ENCODE measurements around the gene PIGW.

Gene PIGW

DNA sequence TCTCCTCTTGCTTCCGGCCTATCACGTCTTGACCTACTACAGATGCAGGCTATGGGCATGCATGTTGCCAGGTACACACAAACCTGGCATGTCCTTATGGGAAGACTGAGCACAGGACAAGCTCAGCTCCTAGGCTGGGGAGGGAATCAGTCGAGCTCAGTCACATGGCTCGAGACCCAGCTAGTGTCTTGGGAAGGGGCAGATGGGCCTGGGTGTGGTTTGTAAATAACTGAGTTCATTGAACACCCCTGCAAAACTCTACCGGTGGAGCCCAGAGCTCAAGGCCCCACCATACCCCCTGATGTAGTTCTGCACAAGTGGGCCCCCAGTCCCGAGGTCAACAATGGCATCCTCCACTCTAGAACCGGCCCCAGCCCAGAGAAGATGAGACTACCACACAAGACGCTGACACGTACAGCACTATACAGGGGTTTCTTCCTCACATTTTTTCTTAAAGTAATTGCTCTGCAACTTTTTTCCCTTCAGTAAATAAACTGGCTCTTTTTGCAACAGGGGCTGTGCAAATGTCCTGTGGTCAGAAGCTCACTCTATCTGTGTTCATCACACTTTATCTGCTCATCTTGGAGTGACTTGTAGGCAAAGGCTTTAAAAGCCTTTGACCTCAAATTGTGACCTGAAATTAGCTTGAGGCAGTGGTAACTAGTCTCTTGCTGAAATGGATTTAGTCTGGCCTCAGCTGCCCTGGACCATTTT lies 25.4 kb upstream of the PIGW start:
- DNase-seq, result no peak

DNA sequence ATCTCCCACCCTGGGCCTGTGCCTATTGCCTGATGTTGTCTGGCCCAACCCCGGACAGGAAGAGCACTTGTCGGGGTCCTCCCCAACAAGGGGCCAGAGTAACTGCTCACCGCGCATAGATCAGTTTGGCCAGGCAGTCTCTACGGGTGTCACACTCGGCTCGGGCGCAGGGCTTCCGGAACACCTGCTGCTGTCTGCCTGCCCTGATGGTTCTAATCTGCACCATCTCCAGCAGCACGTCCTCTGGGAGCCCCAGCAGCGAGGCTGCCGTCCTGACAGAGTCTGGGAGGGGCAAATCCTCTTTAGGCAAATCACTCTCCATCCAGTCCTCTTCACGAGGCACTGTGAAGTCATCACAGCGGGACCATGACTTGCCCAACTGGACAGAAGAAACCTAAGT lies 24.2 kb upstream of the PIGW start:
- DNase-seq, result no peak

DNA sequence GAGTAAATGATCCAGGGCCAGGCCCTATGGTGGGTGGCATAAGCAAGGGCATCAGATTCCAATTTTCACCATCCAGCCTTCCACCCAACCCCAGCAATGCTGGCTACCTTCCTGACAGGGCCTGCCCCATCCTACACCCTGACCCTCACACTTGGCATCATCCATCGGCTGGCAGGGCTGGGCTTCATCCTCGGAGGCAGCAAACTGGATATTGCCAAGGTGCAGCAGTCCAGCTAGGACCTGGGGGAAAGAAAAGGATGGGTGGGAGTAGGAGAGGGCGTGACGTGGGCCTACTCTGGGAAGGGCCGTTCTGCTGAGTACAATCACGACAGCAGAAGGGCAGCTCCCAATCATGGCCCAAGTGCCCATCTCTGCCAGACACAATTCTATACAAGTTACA lies 23.6 kb upstream of the PIGW start:
- no peak for DNase-seq

DNA sequence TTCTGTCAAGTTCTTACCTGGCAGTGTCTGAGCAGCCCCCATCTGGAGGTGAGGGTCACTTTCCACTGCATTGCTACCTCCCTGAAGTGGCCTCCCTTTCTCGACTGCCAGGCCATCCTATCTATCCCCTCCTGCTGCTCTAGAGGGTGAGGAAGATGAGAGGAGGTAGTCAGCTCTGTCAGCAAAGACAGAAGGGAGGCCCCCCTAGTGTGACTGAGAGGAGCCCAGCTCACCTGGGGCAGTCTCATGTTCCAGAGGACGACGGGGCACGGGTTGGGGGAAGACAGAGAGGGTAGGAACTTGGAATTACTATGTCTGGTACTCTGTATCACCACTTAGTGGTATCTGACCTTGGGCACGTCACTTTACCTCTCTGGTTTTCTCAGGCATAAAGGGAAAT lies 22.1 kb upstream of the PIGW start:
- no peak for DNase-seq

DNA sequence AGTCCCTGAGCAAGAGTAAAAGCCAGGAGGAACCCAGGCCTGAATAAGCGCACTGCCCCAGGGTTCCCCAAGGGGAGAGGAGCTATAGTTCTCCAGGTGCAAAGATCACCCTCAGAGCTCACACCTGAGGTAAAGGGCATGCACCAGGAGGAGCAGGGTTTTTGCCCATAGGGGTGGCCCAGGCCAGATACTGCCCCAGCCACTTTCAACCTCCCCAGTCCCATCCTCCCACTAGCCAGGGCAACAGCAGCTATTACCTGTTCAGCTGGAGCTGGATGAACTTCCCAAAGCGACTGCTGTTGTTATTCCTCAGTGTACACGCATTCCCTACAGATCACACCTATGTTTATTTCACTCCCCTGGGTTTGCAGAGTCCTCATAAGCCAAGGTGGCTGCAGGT lies 19.9 kb upstream of the PIGW start:
- DNase-seq, result no peak

DNA sequence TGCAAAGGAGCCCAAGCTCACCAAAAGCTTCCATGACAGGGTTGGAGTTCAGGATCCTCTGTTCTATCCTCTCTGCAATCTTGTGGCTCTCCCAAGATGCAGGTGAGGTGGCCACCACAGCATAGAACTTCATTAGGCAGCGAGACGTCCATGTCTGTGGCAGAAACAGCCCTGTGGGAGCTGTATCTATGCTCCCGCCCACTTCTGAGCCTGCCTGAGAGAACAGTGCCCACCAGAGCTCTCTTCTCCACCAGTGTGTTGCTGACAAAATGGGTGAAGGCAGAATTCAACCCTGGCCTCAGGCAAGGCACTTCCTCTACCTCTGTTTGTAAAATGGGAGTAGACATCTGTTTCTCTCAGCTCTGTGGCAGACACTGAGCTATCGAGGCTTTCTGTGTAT lies 18.9 kb upstream of the PIGW start:
- no peak for DNase-seq

DNA sequence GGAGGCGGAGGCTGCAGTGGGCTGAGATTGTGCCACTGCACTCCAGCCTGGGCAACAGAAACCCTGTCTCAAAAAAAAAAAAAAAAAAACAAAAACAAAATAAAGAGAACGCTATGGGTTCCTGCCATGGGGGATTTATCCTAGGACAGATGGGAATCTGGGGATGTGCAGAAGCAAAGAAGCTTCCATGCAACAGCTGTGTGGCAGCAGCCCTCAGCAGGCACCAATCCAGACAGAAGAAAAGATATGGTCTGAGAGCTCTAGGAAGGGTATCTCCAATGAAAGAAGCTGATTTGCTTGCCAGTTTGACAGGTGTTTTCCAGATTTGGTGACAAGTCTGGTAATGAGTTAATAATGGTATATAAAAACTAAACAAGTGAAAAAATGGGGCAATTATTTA lies 11.7 kb upstream of the PIGW start:
- no peak for DNase-seq

DNA sequence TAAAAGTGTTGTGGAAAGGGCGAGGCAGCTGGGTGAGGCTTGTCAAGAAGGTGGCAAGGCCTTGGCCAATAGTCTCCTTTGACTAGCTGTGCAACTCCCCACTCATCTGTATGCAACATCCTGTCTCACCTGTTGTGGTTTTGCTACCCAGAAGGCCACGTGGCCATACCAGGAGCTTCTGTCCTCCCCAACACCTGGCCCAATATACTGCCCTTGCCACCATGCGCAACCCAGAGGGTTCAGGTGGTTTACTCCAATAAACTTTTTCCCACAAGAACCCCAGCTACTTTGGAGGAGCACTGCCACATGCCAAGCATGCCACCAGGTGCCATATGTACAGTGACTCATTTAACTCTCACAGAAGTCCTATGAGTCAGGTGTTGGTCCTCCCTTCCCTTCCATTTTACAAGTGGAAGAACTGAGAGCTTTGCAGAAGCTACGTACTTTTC lies 10.3 kb upstream of the PIGW start:
- no peak for DNase-seq

DNA sequence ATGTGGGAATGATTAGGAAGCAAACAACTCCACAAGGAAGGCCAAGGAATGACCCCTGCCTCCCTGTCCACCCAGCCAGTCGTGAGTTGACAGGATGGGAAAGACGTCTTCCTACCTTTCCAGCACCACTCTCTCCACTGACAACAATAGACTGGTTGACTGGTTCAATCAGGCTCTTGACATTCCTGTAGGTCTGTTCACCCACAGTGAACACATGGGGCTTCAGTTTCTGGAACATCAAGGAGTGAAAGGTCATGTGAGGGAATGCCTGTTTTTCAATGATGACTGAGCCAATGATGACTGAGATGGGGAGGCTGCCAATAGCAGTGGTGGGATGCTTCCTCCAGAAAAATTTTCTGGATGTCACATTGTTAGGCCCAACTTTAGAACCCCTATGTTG lies 9.7 kb upstream of the PIGW start:
- no peak for DNase-seq

DNA sequence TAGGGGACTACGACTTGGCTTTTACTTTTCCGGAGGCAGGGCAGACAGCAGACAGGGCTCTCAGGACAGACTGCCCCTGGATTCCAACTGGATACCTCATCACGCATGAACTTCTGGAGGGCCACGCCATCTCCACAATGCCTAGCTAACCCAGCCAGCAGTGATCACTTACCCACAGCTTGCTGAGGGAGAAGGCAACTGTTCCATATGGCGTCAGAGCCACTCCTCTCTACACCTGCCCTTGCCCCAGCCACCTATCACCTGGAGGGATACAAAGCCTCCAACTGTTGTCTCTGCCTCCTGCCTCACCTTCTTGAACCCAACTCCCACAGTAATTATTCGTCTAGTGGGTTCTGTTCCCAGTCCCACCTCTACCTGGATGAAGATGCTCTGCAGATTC lies 8.9 kb upstream of the PIGW start:
- DNase-seq, result no peak

DNA sequence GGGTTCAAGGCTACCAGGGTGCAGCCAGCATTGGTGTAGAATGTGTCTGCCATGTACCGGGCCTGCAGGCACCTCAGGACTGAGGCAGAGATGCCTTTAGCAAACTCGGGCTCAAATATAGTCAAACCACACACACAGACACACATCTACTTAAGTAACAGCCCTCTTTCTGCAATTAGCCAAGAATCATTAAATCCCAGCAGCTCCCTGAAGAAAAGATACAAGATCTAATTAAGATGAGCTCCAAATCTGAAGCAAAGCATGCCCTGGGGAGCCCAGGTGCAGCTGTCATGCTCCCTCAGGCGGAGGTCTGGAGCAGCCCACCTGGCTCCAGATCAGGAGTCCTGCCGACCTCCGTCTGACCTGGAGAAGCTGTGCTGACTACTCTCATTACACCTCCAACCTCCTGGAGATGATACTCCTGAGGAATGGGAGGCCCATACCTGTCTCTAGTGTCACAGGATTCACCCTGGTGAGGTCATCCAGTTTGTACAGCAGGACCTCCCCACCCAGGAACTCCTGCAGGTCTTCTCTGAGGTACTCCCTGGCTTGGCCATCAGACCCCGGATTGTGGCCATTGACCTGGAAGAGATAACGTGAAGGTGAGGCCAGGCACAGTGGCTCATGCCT lies 7.1 kb upstream of the PIGW start:
- DNase-seq, result no peak

DNA sequence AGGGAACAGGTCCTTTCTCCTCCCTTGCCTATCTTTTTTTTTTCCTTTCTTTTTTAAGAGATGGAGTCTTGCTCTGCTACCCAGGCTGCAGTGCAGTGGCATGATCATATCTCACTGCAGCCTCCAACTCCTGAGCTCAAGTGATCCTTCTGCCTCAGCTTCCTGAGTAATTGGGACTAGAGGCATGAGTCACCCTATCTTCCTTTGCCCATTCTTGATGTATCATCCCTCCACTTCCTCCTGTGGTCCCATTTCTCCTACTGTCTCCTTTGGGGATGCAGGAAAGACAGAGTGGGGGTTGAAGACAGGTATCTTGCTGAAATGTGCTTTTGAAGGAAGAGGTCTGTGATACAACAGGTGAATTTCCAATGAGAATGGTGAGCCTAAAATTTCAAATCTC lies 5.7 kb upstream of the PIGW start:
- peak; percentile 12 for DNase-seq

DNA sequence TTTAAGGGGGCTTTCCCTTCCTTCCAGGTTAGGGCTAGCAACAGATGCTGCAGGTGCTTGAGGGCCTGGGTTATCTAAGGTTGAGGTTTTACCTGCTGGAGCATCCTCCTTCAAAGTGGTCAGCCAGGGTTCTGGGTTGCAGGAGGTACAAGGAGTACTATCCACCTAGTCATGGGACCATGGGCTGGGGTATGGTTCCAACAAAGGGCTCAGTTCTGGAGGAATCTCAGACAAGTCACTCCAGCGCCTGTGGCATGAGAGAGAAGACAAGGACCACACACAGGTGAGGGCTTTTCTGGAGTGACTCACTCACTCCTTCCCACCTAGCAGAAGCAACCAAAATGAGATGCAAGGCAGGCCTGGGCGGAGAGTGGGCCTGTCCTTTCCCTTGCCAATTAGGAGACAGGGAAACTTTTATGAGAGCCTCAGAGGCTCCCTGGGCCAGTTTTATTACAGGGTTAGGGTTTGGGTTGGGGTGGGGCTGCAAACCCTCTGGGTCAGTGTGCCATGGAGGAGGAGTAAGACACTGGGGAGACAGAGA lies 2.3 kb upstream of the PIGW start:
- no peak for DNase-seq

DNA sequence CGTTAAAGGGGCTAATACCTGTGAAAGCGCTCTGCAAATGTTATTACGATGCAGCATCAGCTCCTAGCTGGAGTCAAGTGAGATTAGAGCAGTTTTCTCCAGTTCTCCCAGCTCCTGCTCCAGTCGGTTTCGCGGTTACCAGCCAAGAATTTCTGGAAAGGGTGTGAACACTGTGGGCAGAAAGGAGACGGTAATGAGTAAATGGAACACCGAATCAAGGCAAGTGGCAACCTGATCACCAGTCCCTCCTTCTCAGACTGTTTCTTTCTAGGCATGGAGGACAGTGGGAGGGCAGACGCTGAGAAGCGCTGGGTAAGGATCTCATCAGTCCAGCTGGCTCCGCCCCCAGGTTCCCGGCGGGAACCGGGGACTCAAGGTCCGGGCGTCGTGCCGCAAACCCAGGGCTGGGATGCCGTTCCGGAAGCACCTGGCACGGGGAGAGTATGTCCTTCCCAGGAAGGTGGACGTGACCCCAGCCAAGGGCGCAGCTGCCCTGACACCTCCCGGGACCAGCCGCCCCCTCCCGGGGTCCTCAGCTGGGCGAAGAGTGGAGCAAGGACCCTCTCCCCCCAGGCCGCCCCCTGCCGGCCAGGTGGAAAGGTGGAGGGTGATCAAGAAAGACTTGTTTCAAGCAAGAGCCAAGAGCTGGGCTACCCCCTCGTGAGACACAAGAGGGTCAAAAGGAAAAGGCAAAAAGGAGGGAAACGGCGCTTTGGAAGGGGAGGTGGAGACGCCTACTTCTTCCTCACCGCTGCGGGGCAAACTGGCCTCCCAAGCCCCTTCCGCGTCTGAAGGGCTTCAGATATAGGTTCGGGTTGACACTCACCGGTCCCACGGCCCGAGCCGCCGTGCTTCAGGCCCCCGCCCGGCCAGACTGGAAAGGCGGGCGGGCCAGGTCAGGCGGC lies 600 bp upstream of the PIGW start:
- DNase-seq, result peak; percentile 80

DNA sequence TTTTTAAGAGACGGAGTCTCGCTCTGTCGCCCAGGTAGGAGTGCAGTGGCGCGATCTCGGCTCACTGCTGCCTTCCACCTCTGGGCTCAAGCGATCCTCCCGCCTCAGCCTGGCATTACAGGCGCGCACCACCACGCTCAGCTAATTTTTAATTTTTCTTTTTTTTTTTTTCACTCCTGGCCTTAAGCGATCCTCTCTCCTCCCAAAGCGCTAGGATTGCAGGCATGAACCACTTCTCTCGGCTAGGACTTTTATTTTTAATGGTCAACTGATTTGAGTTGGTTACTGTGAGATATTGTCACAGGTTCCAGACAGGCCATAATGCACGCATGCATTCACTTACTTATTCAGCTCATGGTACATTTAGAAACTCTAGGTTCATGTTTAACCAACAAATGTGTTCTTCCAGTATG lies 888 bp downstream of the PIGW start:
- no peak for DNase-seq

DNA sequence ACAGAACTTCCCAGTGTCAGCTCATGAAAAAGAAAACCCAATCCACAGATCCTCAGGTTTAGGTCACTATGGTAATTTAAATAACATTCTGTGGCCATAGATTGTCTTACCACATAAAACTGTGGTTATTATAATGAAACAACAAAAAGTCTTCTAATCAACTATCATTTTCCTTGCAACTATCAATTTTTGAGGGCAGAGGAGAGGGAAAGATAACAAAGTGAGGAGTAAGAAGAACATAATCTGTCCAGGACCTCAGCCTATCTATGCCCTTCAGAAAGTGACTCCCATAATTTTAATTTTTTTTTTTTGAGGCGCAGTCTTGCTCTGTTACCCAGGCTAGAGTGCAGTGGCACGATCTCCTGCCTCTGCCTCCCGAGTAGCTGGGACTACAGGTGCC lies 5.9 kb downstream of the PIGW start:
- peak; percentile 8 for DNase-seq

DNA sequence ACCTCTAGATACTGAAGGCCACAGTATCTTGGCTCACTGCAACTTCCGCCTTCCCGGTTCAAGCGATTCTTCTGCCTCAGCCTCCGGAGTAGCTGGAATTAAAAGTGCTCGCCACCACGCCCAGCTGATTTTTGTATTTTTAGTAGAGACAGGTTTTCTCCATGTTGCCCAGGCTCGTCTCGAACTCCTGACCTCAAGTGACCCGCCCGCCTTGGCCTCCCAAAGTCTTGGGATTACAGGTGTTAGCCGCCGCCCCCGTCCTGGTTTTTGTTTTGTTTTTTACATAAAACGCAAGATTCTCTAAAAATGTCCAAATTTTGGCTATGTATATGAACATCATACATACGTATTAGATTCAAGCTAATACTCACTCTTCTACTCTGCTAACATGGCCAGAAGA lies 8.0 kb downstream of the PIGW start:
- DNase-seq, result no peak

DNA sequence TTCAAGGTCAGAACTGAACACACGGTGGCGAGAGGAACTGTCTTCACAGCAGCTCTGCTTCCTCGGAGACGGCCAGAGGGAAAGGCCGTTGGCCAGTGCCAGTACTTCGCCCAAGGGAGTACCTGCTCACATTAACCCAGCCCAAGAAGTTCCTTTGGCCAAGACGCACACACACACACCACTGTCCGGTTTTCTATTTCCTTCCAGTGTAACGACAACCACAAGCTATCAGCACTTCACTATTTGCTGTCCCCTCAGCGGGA lies 9.2 kb downstream of the PIGW start:
- DNase-seq, result peak; percentile 81

DNA sequence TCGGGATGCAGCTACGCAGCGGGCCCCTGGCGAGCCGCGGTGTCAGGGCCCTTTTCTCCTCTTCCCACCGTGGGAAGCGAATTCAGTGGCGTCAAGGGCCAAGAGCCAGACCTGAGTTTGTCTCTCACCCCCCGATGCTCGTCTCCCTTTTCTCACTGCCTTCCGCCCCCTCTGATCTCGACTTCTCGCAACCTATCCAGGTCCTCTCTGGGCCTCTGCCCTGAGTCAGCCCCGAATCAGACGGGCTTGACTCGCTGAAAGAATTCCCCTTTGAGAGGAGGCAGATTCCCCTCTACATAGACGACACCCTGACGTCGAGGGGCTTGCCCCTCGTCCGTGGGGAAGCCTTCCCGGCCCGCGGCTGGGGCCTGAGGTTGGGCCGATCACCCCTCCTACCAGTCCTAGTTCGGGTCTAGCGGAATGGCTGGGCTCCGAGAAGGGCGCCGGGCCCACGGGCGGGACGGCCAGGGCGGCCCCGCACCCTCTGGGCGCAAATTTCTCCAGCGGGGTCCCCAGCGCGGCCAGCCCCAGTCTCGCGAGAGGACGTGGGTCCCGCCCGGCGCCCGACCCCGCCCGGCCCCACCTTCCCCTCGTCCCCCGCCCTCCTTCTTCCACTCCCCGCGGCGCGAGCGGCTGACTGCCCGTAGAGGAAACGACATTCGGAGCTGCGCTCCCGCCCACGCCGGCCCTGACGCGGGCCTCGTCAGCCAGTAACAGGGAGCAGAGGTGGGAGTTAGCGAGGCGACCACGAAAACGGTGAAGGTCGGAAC lies 9.7 kb downstream of the PIGW start, which contains the start of gene GGNBP2:
Gene GGNBP2, plus strand, starts transcription at position 613 of the 770 bp plus-strand sequence. CDS start 806 bp downstream, outside the sequence.
- DNase-seq, result peak; percentile 94

DNA sequence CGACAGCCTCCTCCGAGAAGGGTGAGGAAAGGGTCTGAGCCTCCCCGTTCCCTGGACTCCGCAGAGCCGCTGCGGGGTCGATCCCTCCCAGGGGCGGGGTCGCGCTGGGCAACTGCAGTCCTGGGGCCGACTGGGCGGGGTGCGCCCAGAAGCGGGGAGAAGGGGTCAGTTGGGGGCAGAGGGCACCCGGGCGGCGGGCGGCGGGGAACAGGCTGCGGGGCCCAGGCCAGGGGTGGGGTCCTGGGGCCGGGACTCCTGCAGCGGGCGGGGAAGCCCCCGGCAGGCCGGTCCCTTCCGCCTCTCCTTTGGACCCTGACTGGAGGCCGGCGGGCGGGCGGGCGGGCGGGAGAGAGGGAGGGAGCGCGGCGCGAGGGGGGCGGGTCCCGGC lies 10.3 kb downstream of the PIGW start:
- DNase-seq, result no peak

DNA sequence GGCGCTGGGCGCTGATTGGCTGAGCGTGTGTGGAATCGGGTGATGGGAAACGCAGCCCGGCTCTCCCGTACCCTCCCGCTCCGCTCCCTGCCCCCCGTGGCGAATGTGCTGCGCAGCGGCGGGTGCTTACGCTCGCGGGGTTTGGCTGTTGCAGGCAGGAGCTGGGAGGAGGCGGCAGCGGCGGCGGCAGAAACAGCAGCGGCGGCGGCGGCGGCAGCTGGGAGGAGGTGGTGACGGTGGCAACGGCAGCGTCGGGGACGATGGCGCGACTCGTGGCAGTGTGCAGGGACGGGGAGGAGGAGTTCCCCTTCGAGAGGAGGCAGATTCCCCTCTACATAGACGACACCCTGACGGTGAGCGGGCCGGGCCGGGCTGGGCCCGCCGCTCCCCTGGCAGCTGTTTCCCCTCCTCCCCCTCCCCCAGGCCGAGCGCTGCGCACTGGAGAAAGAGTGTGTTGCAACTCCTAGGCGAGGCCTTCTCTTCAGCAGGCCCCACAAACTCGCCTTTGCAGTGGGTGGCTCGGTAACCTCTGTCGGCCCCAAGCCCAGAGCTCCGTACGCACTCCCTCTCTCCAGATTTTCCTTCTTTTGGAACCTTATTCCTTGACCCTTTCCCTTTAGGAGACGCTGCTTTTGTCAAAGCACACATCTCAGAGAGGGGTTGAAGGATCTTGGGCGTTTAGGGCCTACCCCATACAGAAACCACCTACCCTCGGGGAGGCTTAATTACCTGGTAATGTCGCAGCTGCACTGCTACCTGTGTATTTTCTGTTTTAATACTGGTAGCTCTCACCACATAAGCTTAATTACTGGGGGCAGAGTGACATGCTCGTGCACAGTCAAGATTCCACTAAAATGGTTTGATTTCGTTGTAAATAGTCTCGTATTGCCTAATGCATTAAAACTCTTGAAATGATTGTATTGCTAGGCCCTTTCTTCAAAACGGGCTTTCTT lies 11.0 kb downstream of the PIGW start:
- DNase-seq, result peak; percentile 97

Data from OCI-M1 (cell line).